ENCODE measurements around the gene SLC16A8. TPM values are rescaled to one million over a fixed set of nuclear protein-coding genes. Genes with fewer than 3 reads are reported as not detected.

SLC16A8 gene
- total RNA-seq, 1 donor from 2014 or later = not detected

DNA sequence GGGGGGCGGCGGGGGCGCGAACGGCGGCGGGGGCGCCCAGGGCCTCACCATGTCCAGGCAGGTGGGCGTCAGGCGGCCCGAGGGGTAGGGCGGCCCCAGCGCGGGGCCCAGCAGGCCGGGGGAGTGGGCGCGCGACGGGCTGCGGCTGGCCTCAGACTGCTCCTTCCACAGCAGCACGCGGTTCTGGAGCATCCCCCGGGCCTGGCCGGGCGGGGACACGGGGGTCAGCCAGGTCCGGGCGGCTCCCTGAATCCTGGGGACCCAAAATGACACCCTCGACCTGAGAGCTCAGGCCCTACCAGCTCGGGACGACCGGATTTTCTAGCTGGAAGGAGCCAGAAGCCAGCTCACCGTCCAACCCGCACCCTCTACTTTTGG lies 5.5 kb upstream of the SLC16A8 start:
- TF ChIP-seq, protein P1, sequence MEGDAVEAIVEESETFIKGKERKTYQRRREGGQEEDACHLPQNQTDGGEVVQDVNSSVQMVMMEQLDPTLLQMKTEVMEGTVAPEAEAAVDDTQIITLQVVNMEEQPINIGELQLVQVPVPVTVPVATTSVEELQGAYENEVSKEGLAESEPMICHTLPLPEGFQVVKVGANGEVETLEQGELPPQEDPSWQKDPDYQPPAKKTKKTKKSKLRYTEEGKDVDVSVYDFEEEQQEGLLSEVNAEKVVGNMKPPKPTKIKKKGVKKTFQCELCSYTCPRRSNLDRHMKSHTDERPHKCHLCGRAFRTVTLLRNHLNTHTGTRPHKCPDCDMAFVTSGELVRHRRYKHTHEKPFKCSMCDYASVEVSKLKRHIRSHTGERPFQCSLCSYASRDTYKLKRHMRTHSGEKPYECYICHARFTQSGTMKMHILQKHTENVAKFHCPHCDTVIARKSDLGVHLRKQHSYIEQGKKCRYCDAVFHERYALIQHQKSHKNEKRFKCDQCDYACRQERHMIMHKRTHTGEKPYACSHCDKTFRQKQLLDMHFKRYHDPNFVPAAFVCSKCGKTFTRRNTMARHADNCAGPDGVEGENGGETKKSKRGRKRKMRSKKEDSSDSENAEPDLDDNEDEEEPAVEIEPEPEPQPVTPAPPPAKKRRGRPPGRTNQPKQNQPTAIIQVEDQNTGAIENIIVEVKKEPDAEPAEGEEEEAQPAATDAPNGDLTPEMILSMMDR (IDR thresholded peaks at IDR 0.05; ENCODE audit: partially characterized antibody, unreplicated experiment) = no peak
- Mint-ChIP-seq H3K4me1 (ENCODE audit: low read depth, unreplicated experiment) (peaks cover 25% of the 10 kb centered on the region), H3K4me3 (ENCODE audit: unreplicated experiment) (no peak overlapping the region), H3K27ac (ENCODE audit: unreplicated experiment) (no peak overlapping the region), H3K9me3 (ENCODE audit: unreplicated experiment) (peaks cover 18% of the 10 kb centered on the region), H3K27me3 (ENCODE audit: unreplicated experiment) (peaks cover 15% of the 10 kb centered on the region), H3K36me3 (ENCODE audit: unreplicated experiment) (no peaks in the 10 kb centered on the region)
- DNase-seq = peak; percentile 15

DNA sequence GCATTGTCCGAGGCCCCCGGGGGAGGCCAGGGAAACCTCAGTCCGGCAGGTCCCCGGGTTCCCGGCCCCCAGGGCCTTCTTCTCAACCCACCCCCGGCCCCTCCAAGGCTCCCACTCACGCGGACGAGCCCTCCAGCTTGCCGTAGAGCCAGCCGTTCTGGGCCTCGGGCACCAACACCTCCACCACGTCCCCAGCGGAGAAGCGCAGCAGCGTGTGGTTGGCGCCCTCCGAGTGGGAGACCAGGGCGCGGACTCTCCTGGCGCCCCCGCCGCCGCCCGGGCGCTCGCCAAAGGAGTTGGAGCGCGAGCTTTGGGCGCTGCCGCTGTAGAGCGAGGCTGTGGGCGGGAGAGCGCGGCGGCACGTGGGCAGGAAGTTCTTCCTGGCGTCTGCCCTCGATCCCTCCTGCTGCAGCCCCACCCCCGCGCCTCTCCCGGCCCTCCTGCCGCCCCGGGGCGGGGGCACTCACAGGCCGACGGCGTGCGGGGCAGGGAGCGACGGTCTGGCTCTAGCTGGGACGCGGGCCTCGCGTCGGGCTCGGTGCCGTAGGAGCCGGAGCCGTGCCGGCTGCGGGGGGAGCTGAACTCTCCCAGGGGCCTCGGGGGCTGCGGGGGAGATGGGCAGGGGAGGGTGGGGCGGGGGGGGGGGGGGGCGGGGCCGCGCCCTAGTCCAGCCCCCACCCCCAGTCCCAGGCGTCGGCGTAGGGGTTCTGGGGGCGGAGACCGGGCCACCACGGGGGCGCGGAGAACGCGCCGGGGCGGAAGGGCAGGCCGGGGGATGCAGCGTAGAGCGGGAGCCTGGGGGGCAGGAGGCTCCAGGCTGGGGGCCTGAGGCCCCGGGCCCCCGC lies 4.9 kb upstream of the SLC16A8 start:
- no peak overlapping the region for H3K27ac Mint-ChIP-seq (ENCODE audit: unreplicated experiment)
- H3K4me1 Mint-ChIP-seq (ENCODE audit: low read depth, unreplicated experiment) = peaks cover 22% of the 10 kb centered on the region
- peaks cover 11% of the 10 kb centered on the region for H3K27me3 Mint-ChIP-seq (ENCODE audit: unreplicated experiment)
- DNase-seq = peak; percentile 38
- TF ChIP-seq, protein P1 (IDR thresholded peaks at IDR 0.05; ENCODE audit: partially characterized antibody, unreplicated experiment) = no peak
- no peaks in the 10 kb centered on the region for H3K36me3 Mint-ChIP-seq (ENCODE audit: unreplicated experiment)
- peaks cover 18% of the 10 kb centered on the region for H3K9me3 Mint-ChIP-seq (ENCODE audit: unreplicated experiment)
- no peak overlapping the region for H3K4me3 Mint-ChIP-seq (ENCODE audit: unreplicated experiment)

DNA sequence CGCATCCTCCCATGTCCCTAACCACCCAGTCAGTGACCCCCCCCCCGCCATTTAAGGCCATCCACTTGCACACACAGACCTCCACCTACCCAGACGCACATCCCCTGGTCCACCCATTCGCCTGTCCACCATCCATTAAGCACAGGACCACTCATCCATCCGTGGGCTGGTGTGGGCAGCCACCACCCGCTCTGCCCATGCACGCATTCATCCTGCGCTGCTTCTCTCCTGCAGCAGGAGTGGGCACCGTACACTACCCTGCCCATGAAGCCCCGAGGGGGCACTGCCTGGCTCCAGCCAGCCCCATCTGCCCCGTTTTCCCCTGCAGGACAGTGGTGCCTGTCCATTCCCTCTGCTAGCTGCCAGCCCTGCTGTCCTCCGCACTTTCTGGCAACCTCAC lies 3.9 kb upstream of the SLC16A8 start:
- H3K36me3 Mint-ChIP-seq (ENCODE audit: unreplicated experiment) = no peaks in the 10 kb centered on the region
- DNase-seq = peak; percentile 13
- peaks cover 7% of the 10 kb centered on the region for H3K27me3 Mint-ChIP-seq (ENCODE audit: unreplicated experiment)
- TF ChIP-seq, protein P1 (IDR thresholded peaks at IDR 0.05; ENCODE audit: partially characterized antibody, unreplicated experiment) = no peak
- peak overlapping the region; percentile 35 for H3K4me3 Mint-ChIP-seq (ENCODE audit: unreplicated experiment)
- H3K27ac Mint-ChIP-seq (ENCODE audit: unreplicated experiment) = peak overlapping the region; percentile 4
- H3K4me1 Mint-ChIP-seq (ENCODE audit: low read depth, unreplicated experiment) = peaks cover 14% of the 10 kb centered on the region
- peaks cover 12% of the 10 kb centered on the region for H3K9me3 Mint-ChIP-seq (ENCODE audit: unreplicated experiment)

DNA sequence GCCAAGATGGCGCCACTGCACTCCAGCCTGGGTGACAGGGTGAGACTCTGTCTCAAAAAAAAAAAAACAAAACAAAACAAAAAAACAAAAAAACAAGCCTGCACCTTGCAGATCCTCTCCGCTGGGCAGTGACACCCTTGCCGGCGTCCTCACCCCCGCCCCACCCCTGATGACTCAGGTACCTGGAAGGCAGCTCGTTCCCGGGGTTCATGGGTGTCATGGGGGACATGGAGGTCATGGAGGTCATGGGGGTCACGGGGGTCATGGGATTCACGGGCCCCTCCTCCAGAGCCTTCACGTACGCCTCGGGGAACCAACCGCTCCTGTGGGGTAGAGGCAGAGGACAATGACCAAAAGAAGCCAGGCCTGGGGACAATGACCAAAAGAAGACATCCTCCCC lies 3.0 kb upstream of the SLC16A8 start:
- DNase-seq = no peak
- no peak overlapping the region for H3K4me3 Mint-ChIP-seq (ENCODE audit: unreplicated experiment)
- H3K27ac Mint-ChIP-seq (ENCODE audit: unreplicated experiment) = no peak overlapping the region
- TF ChIP-seq, protein P1 (IDR thresholded peaks at IDR 0.05; ENCODE audit: partially characterized antibody, unreplicated experiment) = no peak
- H3K36me3 Mint-ChIP-seq (ENCODE audit: unreplicated experiment) = no peaks in the 10 kb centered on the region
- H3K9me3 Mint-ChIP-seq (ENCODE audit: unreplicated experiment) = peaks cover 11% of the 10 kb centered on the region
- H3K27me3 Mint-ChIP-seq (ENCODE audit: unreplicated experiment) = peaks cover 5% of the 10 kb centered on the region
- peaks cover 12% of the 10 kb centered on the region for H3K4me1 Mint-ChIP-seq (ENCODE audit: low read depth, unreplicated experiment)

All from glutamatergic neuron (in vitro differentiated cells).